HCT116 (cell line): ENCODE measurements around the gene TRIB2. TPM values are rescaled to one million over a fixed set of nuclear protein-coding genes. Genes with fewer than 3 reads are reported as not detected.

ENCODE experiments used
- ATAC-seq: fragments of 200-7000 bp; cut with Tn5 transposase; 2 replicates; pipeline ENCODE4 v1.9.1; 2020; ENCODE audit warnings: mild to moderate bottlenecking, moderate library complexity
- BruUV-seq: library from RNA; stranded (reverse); fragments of 400-500 nt; replicated peaks from 2 replicates; lab custom pipeline; 2021; lab: Mats Ljungman, UMichigan
- CTCF ChIA-PET: fragments of 300-600 bp; sonication (Branson Sonifier 250); formaldehyde crosslinking; loops from one replicate; lab custom pipeline; 2021; ENCODE audit warnings: antibody characterized with exemption; lab: Charles Lee
- POLR2A ChIA-PET: fragments of 300-600, 350-600 bp; sonication (Branson Sonifier 250); formaldehyde crosslinking; loops from one replicate; lab custom pipeline; 2021; ENCODE audit warnings: antibody characterized with exemption; lab: Charles Lee
- RAD21 ChIA-PET, 2 experiments: fragments of 300-600 bp; sonication (Branson Sonifier 250); formaldehyde crosslinking; loops; one replicate each; lab custom pipeline; 2023; ENCODE audit warnings: low total read pairs in 2 of 2; ENCODE audit not compliant: uncharacterized antibody in 2 of 2, unreplicated experiment in 2 of 2, low non-redundant PET in 1 of 2; lab: Charles Lee
- DNase-seq: peaks from one replicate; pipeline ENCODE4 v3.0.0-alpha.2; 2010; ENCODE audit warnings: low read depth, low spot score
- H2AFZ ChIP-seq: fragments of 200-600 bp; shearing (Covaris generic), sonication (generic); 2 replicates; pipeline ENCODE4 v1.6.1; 2017; ENCODE audit warnings: low read depth, mixed run types, mixed read lengths, antibody characterized with exemption, low read length; ENCODE audit not compliant: poor library complexity, severe bottlenecking
- H3K27ac ChIP-seq: 2 replicates; pipeline ENCODE4 v1.5.1; 2012; ENCODE audit warnings: low read depth, low read length
- H3K27me3 ChIP-seq: fragments of 200-600 bp; sonication (generic); 2 replicates; pipeline ENCODE4 v1.6.1; 2016; ENCODE audit warnings: mixed run types, low read length, mixed read lengths; ENCODE audit not compliant: insufficient read depth
- H3K36me3 ChIP-seq, 2 experiments: fragments of 200-500 bp in 1 of 2; fragments of 200-600 bp in 1 of 2; sonication (Bioruptor generic) in 1 of 2; sonication (generic) in 1 of 2; 2 replicates each; pipeline versions ENCODE4 v1.5.1 to v1.6.1; 2014 to 2016; ENCODE audit warnings: low read length in 2 of 2, inconsistent platforms in 1 of 2, mixed read lengths in 1 of 2, mixed run types in 1 of 2; ENCODE audit not compliant: insufficient read depth in 2 of 2, control insufficient read depth in 1 of 2
- H3K4me1 ChIP-seq, 2 experiments: fragments of 200-600 bp in 1 of 2; sonication (generic) in 1 of 2; 2 replicates each; pipeline versions ENCODE4 v1.5.1 to v1.6.1; 2012 to 2017; ENCODE audit warnings: low read length in 2 of 2, inconsistent platforms in 1 of 2, mild to moderate bottlenecking in 1 of 2, mixed read lengths in 1 of 2, mixed run types in 1 of 2, moderate library complexity in 1 of 2; ENCODE audit not compliant: insufficient read depth in 2 of 2, control insufficient read depth in 1 of 2
- H3K4me2 ChIP-seq: fragments of 200-600 bp; sonication (generic); 2 replicates; pipeline ENCODE4 v1.6.1; 2017; ENCODE audit warnings: mixed run types, low read length, mixed read lengths
- H3K4me3 ChIP-seq, 2 experiments: fragments of 200-600 bp in 1 of 2; sonication (generic) in 1 of 2; replicated peaks in 1 of 2; 2 replicates each; pipeline ENCODE4 v1.5.1; 2011 to 2016; ENCODE audit warnings: low read length in 2 of 2, control low read depth in 1 of 2, low read depth in 1 of 2, mild to moderate bottlenecking in 1 of 2, mixed read lengths in 1 of 2, mixed run types in 1 of 2
- H3K79me2 ChIP-seq: fragments of 200-600 bp; sonication (generic); 2 replicates; pipeline ENCODE4 v1.6.1; 2017; ENCODE audit warnings: mild to moderate bottlenecking, mixed run types, low read length, moderate library complexity, mixed read lengths; ENCODE audit not compliant: insufficient read depth
- H3K9ac ChIP-seq: fragments of 200-600 bp; sonication (generic); 2 replicates; pipeline ENCODE4 v1.6.1; 2016; ENCODE audit warnings: low read length, mixed read lengths
- H3K9me2 ChIP-seq: fragments of 200-600 bp; sonication (generic), shearing (Covaris generic); 2 replicates; pipeline ENCODE4 v1.6.1; 2017; ENCODE audit warnings: mixed run types, mild to moderate bottlenecking, moderate library complexity; ENCODE audit not compliant: insufficient read depth
- H3K9me3 ChIP-seq, 2 experiments: fragments of 200-500 bp in 1 of 2; fragments of 200-600 bp in 1 of 2; sonication (Bioruptor generic) in 1 of 2; sonication (generic) in 1 of 2; 2 replicates each; pipeline ENCODE4 v1.6.1; 2014 to 2017; ENCODE audit warnings: low read length in 2 of 2, mixed read lengths in 2 of 2, inconsistent platforms in 1 of 2, low read depth in 1 of 2, mild to moderate bottlenecking in 1 of 2, mixed run types in 1 of 2, moderate library complexity in 1 of 2; ENCODE audit not compliant: control insufficient read depth in 1 of 2, insufficient read depth in 1 of 2
- H4K20me1 ChIP-seq: fragments of 200-600 bp; sonication (generic), shearing (Covaris generic); 2 replicates; pipeline ENCODE4 v1.6.1; 2017; ENCODE audit warnings: mixed run types, mild to moderate bottlenecking, moderate library complexity; ENCODE audit not compliant: insufficient read depth
- ATF3 ChIP-seq: IDR thresholded peaks from 2 replicates; pipeline ENCODE4 v1.6.1; 2012
- CBX3 ChIP-seq: IDR thresholded peaks from 2 replicates; pipeline ENCODE4 v1.6.1; 2012; ENCODE audit warnings: low read depth
- CEBPB ChIP-seq: IDR thresholded peaks from 2 replicates; pipeline ENCODE4 v1.6.1; 2012; ENCODE audit warnings: low read depth
- CTCF ChIP-seq, 3 experiments: fragments of 200-600 bp in 1 of 3; sonication (generic) in 1 of 3; IDR thresholded peaks in 2 of 3; conservative IDR thresholded peaks in 1 of 3; 2 replicates each; pipeline ENCODE4 v1.5.1; 2012 to 2017; ENCODE audit warnings: low read depth in 2 of 3, low read length in 2 of 3, antibody characterized with exemption in 1 of 3, borderline replicate concordance in 1 of 3, control low read depth in 1 of 3, mild to moderate bottlenecking in 1 of 3, mixed read lengths in 1 of 3, mixed run types in 1 of 3, moderate library complexity in 1 of 3; ENCODE audit not compliant: insufficient read depth in 1 of 3
- EGR1 ChIP-seq: IDR thresholded peaks from 2 replicates; pipeline ENCODE4 v1.6.1; 2012; ENCODE audit warnings: low read depth
- ELF1 ChIP-seq: IDR thresholded peaks from 2 replicates; pipeline ENCODE4 v1.6.1; 2012; ENCODE audit warnings: low read depth, borderline replicate concordance
- EZH2phosphoT487 ChIP-seq: fragments of 200-600 bp; IDR thresholded peaks from 2 replicates; pipeline ENCODE4 v1.6.1; 2018; ENCODE audit warnings: antibody characterized with exemption, borderline replicate concordance
- FOSL1 ChIP-seq: IDR thresholded peaks from 2 replicates; pipeline ENCODE4 v1.6.1; 2012; ENCODE audit warnings: low read depth
- JUND ChIP-seq: IDR thresholded peaks from 2 replicates; pipeline ENCODE4 v1.6.1; 2012
- MAX ChIP-seq: IDR thresholded peaks from 2 replicates; pipeline ENCODE4 v1.6.1; 2012
- POLR2AphosphoS5 ChIP-seq: IDR thresholded peaks from 2 replicates; pipeline ENCODE4 v1.6.1; 2011; ENCODE audit warnings: mild to moderate bottlenecking, low read depth, low read length, moderate library complexity
- SIN3A ChIP-seq: IDR thresholded peaks from 2 replicates; pipeline ENCODE4 v1.6.1; 2012; ENCODE audit warnings: low read depth
- SRF ChIP-seq: IDR thresholded peaks from 2 replicates; pipeline ENCODE4 v1.6.1; 2012; ENCODE audit warnings: low read depth
- TCF7L2 ChIP-seq: IDR thresholded peaks from 2 replicates; pipeline ENCODE4 v1.7.0; 2011; ENCODE audit warnings: borderline replicate concordance, inconsistent platforms; ENCODE audit not compliant: insufficient read depth, insufficient read length; ENCODE audit errors: extremely low read depth
- YY1 ChIP-seq: IDR thresholded peaks from 2 replicates; pipeline ENCODE4 v1.6.1; 2011; ENCODE audit warnings: low read length, low read depth, moderate library complexity, mild to moderate bottlenecking; ENCODE audit not compliant: insufficient replicate concordance; ENCODE audit errors: extremely low read depth
- ZBTB33 ChIP-seq: IDR thresholded peaks from 2 replicates; pipeline ENCODE4 v1.6.1; 2011; ENCODE audit warnings: mild to moderate bottlenecking, low read length, moderate library complexity; ENCODE audit not compliant: insufficient replicate concordance; ENCODE audit errors: extremely low read depth
- intact Hi-C: fragments of 100-400 bp; cut with micrococcal nuclease; formaldehyde crosslinking; loops from 2 replicates; pipeline ENCODE4 v1.10.0; 2022
- total RNA-seq: library from RNA; stranded (reverse); gene quantifications from one replicate; pipeline ENCODE4 v1.2.1, GENCODE V29; 2021; ENCODE audit not compliant: unreplicated experiment

The TRIB2 gene
- total RNA-seq, 1 experiment from 2014 or later: 12.4 TPM

DNA sequence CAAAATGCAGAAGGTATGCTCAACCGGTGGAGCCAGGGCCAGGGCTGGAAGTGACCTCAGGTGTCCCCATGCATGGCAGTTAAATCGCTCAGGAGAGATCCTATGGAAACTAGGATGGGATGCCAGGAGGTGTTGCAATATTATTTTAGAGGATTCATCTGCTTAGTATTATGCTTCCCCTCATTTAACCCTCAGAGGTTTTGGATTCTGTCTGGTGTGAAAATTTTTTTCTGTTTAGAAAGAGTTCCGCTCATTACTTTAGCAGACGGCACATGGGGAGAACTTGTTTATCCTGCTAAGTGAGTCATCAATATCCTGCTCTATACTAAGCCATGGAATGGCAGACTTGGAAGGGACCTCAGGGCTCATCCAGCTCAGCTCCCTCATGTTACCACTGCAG, 42.5 kb downstream of the TRIB2 start:
- no peak overlapping the region for H2AFZ ChIP-seq
- no peaks in the 10 kb centered on the region for H3K36me3 ChIP-seq
- DNase-seq: no peak

DNA sequence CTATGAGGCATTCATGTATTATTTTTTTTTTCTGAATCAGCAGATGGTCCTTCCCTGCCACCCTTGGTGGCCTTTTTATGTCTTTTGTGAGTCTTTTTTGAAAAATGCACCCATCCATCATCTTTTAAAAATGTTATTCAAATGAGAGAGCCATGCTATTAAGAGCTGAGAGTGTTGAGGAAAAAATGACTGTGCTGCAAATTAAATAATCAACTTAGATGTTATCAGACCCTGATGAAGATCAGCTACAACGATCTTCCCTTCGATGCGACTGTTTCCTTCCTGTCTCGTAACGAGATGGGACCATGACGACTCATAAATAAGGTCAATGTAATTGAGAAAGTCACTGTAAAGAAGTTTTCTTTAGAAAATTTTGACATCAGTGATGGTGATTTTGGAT, 44.4 kb downstream of the TRIB2 start:
- ChIA-PET RAD21 (no interaction called here), POLR2A (no interaction called here), CTCF (no interaction called here)
- Histone ChIP-seq H3K79me2 (no peaks in the 10 kb centered on the region), H3K4me2 (no peak overlapping the region), H3K4me1 (peaks cover 0 to 8% of the 10 kb centered on the region in 2 experiments; a peak in 1 of 4 replicates), H3K36me3 (no peaks in the 10 kb centered on the region), H3K9me3 (no peaks in the 10 kb centered on the region), H4K20me1 (no peaks in the 10 kb centered on the region), H3K27ac (no peak overlapping the region), H3K4me3 (no peak overlapping the region), H2AFZ (no peak overlapping the region), H3K9ac (no peak overlapping the region), H3K9me2 (0 out of 2 replicates have a peak, but pooled peaks cover 4% of the 10 kb centered on the region), H3K27me3 (no peaks in the 10 kb centered on the region)
- ATAC-seq (no peak), DNase-seq (no peak)
- intact Hi-C loops: no loop called here
- BruUV-seq: no TSS peak
- TF ChIP-seq CTCF (IDR thresholded peaks at IDR 0.05 in 2 of 3, conservative IDR thresholded peaks at IDR 0.05 in 1 of 3; ENCODE audit: borderline replicate concordance in 1 of 3, insufficient read depth in 1 of 3, low read depth in 2 of 3, low read length in 2 of 3): no peak
- TF ChIP-seq ZBTB33: no peak
- TF ChIP-seq CEBPB: no peak
- TF ChIP-seq SRF: no peak
- TF ChIP-seq EGR1: no peak
- TF ChIP-seq JUND: no peak
- TF ChIP-seq YY1: no peak
- no peak for TF ChIP-seq SIN3A
- no peak for TF ChIP-seq CBX3
- no peak for TF ChIP-seq TCF7L2
- no peak for TF ChIP-seq FOSL1
- no peak for TF ChIP-seq ELF1
- TF ChIP-seq MAX: no peak
- TF ChIP-seq ATF3: no peak
- TF ChIP-seq POLR2AphosphoS5: no peak

More for the DNA sequence above, 42.5 kb downstream of the TRIB2 start:
- Histone ChIP-seq H3K27ac (no peak overlapping the region), H4K20me1 (no peaks in the 10 kb centered on the region), H3K9ac (no peak overlapping the region), H3K27me3 (no peaks in the 10 kb centered on the region), H3K79me2 (no peaks in the 10 kb centered on the region), H3K4me2 (no peak overlapping the region), H3K4me3 (no peak overlapping the region), H3K4me1 (peaks cover 0 to 8% of the 10 kb centered on the region in 2 experiments; a peak in 1 of 4 replicates), H3K9me3 (no peaks in the 10 kb centered on the region), H3K9me2 (no peaks in the 10 kb centered on the region)
- TF ChIP-seq MAX: 0 out of 2 replicates have a peak, but pooled peaks have one; percentile 26
- TF ChIP-seq EZH2phosphoT487: no peak
- 0 out of 2 replicates have a peak, but pooled peaks have one; percentile 17 for TF ChIP-seq FOSL1
- no TSS peak for BruUV-seq
- POLR2A ChIA-PET: no interaction called here
- RAD21 ChIA-PET: no interaction called here
- ATAC-seq: peak; percentile 36; the same call in 1 of the 2 replicates
- CTCF ChIA-PET: no interaction called here
- intact Hi-C loops: no loop called here
